K562 (cell line): ENCODE measurements around the gene ISOC1. TPM values are rescaled to one million over a fixed set of nuclear protein-coding genes. Genes with fewer than 3 reads are reported as not detected.

ENCODE experiments used
- ARHGAP35 ChIP-seq: fragments of 450-650 bp; IDR thresholded peaks from 2 replicates; pipeline ENCODE4 v1.6.1; 2018; ENCODE audit not compliant: partially characterized antibody
- BACH1 ChIP-seq: fragments of 200-800 bp; sonication (Bioruptor generic); IDR thresholded peaks from 2 replicates; pipeline ENCODE4 v1.6.1; 2016; ENCODE audit warnings: missing genetic modification characterization, missing compliant biosample characterization
- EP400 ChIP-seq: fragments of 450-650 bp; IDR thresholded peaks from 2 replicates; pipeline ENCODE4 v1.6.1; 2017; ENCODE audit warnings: antibody characterized with exemption, mild to moderate bottlenecking, moderate library complexity
- FOXJ2 ChIP-seq: fragments of 200-800 bp; sonication (Bioruptor generic); IDR thresholded peaks from 2 replicates; pipeline ENCODE4 v1.6.1; 2016; ENCODE audit warnings: missing genetic modification characterization, missing compliant biosample characterization
- MEF2A ChIP-seq: IDR thresholded peaks from 2 replicates; pipeline ENCODE4 v1.6.1; 2011; ENCODE audit warnings: low read depth, mild to moderate bottlenecking, low read length, moderate library complexity; ENCODE audit not compliant: control insufficient read depth
- NBN ChIP-seq: fragments of 450-650 bp; IDR thresholded peaks from 2 replicates; pipeline ENCODE4 v1.6.1; 2016; ENCODE audit warnings: low read depth, mild to moderate bottlenecking
- RAD21 ChIP-seq, 2 experiments: fragments of 250-450 bp in 1 of 2; fragments of 450-650 bp in 1 of 2; sonication (Bioruptor Pico) in 1 of 2; formaldehyde crosslinking in 1 of 2; IDR thresholded peaks in 1 of 2; conservative IDR thresholded peaks in 1 of 2; 2 replicates each; pipeline versions ENCODE4 v1.4.0 to v1.8.0; 2020 to 2022; ENCODE audit warnings: mild to moderate bottlenecking in 2 of 2, moderate library complexity in 1 of 2
- SMARCB1 ChIP-seq: IDR thresholded peaks from 2 replicates; pipeline ENCODE4 v1.6.1; 2011; ENCODE audit warnings: improper control_type of control experiment, low read depth; ENCODE audit not compliant: insufficient read length
- ZBTB8A ChIP-seq: fragments of 450-650 bp; IDR thresholded peaks from 2 replicates; pipeline ENCODE4 v1.6.1; 2018; ENCODE audit warnings: mild to moderate bottlenecking, moderate library complexity; ENCODE audit not compliant: partially characterized antibody
- ZFX ChIP-seq: sonication (generic); formaldehyde crosslinking; IDR thresholded peaks from 2 replicates; pipeline ENCODE4 v1.8.0; 2022; ENCODE audit warnings: mild to moderate bottlenecking, missing genetic modification reagents, moderate library complexity
- ZNF408 ChIP-seq: fragments of 250-450 bp; sonication (Bioruptor Pico); IDR thresholded peaks from 2 replicates; pipeline ENCODE4 v1.4.0; 2020; ENCODE audit warnings: low read depth, mild to moderate bottlenecking, moderate library complexity
- ZZZ3 ChIP-seq: fragments of 450-650 bp; IDR thresholded peaks from 2 replicates; pipeline ENCODE4 v1.6.1; 2016; ENCODE audit warnings: antibody characterized with exemption, mild to moderate bottlenecking, moderate library complexity
- polyA plus RNA-seq, 8 experiments: library from polyadenylated mRNA; depleted of rRNA in 4 of 8; stranded (reverse) in 5 of 8; unstranded in 3 of 8; fragments of >200 nt; fragmentation: Nextera tagmentation in 2 of 8; fragmentation: Illumina TruSeq in 1 of 8; extraction: Ambion mirVana in 2 of 8; extraction: Trizol in 1 of 8; gene quantifications; 2 replicates each; pipeline versions ENCODE4 v1.2.1 to v1.2.3, GENCODE V29; 2011 to 2014; ENCODE audit warnings: inconsistent platforms in 1 of 8, missing spikeins in 1 of 8
- total RNA-seq, 7 experiments: library from RNA; depleted of rRNA in 6 of 7; stranded (reverse); fragments of >200 nt in 6 of 7; fragmentation: Illumina TruSeq in 2 of 7; extraction: Trizol in 2 of 7; gene quantifications; 2 replicates each; pipeline versions ENCODE4 v1.2.1 to v1.2.3, GENCODE V29; 2011 to 2021; ENCODE audit warnings: low replicate concordance in 1 of 7
- TF ChIP-seq, protein P1 (sequence below), 2 experiments: fragments of 250-450 bp in 1 of 2; fragments of 450-650 bp in 1 of 2; sonication (Bioruptor Pico) in 1 of 2; IDR thresholded peaks; 2 replicates each; pipeline versions ENCODE4 v1.6.1 to v1.8.0; 2016 to 2021; ENCODE audit warnings: mild to moderate bottlenecking in 2 of 2, moderate library complexity in 2 of 2, missing compliant biosample characterization in 1 of 2, missing genetic modification characterization in 1 of 2
- TF ChIP-seq, protein P2 (sequence below): fragments of 250-450 bp; sonication (Bioruptor Pico); IDR thresholded peaks from 2 replicates; pipeline ENCODE4 v1.4.0; 2020; ENCODE audit warnings: borderline replicate concordance
- TF ChIP-seq, protein P3 (sequence below): fragments of 200-800 bp; sonication (Bioruptor generic); IDR thresholded peaks from 2 replicates; pipeline ENCODE4 v1.6.1; 2016; ENCODE audit warnings: missing genetic modification characterization, missing compliant biosample characterization
- TF ChIP-seq, protein P4 (sequence below): fragments of 250-450 bp; sonication (Bioruptor Pico); IDR thresholded peaks from 2 replicates; pipeline ENCODE4 v1.9.0; 2021; ENCODE audit warnings: mild to moderate bottlenecking, inconsistent platforms

The ISOC1 gene
- total and polyA plus RNA-seq, 9 of the 15 experiments (the other 6 are each of a cell fraction or from before 2014, with no cell fraction given): 14.0 to 67.9 (median 51.3) TPM

DNA sequence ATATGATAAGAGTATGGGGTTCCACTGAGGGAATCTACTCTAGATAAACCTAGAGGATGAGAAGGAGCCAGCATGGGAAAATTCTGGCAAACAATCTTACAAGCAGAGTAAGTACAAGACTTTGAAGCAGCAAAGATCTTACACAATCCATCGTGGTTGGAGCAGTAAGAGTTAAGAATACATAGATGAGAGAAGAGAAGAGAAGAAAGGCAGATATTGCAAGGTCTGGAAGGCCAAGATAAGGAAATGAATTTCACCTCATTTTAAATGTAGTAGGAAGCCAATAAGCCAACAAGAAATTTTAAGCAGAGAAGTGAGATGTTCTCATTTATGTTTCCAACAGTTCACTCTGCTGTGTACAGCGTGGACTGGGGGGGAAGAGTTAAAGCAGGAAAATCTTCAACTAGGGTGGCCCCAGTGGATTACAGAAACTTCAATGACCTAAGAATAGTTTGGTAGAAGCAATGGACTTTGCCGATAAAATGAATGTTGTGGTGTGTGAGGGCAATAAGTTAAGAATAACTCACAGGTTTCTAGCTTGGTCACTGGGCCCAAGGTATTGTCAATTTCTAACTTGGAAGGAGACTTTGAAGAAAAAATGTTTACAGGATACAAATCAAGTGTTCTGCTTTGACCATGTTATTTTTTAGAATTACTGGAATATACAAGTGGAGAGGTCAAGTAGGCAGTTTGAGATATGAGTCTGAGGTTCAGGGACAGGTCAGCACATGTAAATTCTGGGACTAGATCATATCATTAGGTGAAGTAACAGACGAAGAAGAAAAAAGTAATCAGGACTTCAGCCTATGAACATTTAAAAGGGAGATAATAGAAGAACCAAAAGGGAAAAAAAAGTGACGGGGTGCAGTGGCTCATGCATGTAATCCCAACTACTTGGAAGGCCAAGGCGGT lies 12.1 kb upstream of the ISOC1 start (continued):
- TF ChIP-seq, protein P1, sequence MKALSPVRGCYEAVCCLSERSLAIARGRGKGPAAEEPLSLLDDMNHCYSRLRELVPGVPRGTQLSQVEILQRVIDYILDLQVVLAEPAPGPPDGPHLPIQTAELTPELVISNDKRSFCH (CRISPR knock-in tag; IDR thresholded peaks at IDR 0.05): no peak
- TF ChIP-seq, protein P1 (tag; IDR thresholded peaks at IDR 0.05): no peak
- TF ChIP-seq RAD21 (CRISPR knock-in tag; conservative IDR thresholded peaks at IDR 0.05 in 1 of 2, IDR thresholded peaks at IDR 0.05 in 1 of 2): peak in 1 of 2 experiments; percentile 24; a peak in 1 of 4 replicates
- 0 out of 2 replicates have a peak, but pooled peaks have one; percentile 41 for TF ChIP-seq BACH1
- TF ChIP-seq ZZZ3: no peak
- TF ChIP-seq SMARCB1: no peak
- TF ChIP-seq MEF2A: peak; percentile 60
- TF ChIP-seq NBN: peak; percentile 94
- TF ChIP-seq ZBTB8A: no peak
- TF ChIP-seq FOXJ2 (tag): peak; percentile 66; the same call in 1 of the 2 replicates
- TF ChIP-seq ZNF408 (CRISPR knock-in tag): no peak
- TF ChIP-seq, protein P2, sequence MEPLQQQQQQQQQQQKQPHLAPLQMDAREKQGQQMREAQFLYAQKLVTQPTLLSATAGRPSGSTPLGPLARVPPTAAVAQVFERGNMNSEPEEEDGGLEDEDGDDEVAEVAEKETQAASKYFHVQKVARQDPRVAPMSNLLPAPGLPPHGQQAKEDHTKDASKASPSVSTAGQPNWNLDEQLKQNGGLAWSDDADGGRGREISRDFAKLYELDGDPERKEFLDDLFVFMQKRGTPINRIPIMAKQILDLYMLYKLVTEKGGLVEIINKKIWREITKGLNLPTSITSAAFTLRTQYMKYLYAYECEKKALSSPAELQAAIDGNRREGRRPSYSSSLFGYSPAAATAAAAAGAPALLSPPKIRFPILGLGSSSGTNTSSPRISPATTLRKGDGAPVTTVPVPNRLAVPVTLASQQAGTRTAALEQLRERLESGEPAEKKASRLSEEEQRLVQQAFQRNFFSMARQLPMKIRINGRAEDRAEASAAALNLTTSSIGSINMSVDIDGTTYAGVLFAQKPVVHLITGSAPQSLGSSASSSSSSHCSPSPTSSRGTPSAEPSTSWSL (CRISPR knock-in tag): no peak
- no peak for TF ChIP-seq ARHGAP35
- peak; percentile 66; the same call in 1 of the 2 replicates for TF ChIP-seq ZFX (CRISPR knock-in tag)
- TF ChIP-seq, protein P3, sequence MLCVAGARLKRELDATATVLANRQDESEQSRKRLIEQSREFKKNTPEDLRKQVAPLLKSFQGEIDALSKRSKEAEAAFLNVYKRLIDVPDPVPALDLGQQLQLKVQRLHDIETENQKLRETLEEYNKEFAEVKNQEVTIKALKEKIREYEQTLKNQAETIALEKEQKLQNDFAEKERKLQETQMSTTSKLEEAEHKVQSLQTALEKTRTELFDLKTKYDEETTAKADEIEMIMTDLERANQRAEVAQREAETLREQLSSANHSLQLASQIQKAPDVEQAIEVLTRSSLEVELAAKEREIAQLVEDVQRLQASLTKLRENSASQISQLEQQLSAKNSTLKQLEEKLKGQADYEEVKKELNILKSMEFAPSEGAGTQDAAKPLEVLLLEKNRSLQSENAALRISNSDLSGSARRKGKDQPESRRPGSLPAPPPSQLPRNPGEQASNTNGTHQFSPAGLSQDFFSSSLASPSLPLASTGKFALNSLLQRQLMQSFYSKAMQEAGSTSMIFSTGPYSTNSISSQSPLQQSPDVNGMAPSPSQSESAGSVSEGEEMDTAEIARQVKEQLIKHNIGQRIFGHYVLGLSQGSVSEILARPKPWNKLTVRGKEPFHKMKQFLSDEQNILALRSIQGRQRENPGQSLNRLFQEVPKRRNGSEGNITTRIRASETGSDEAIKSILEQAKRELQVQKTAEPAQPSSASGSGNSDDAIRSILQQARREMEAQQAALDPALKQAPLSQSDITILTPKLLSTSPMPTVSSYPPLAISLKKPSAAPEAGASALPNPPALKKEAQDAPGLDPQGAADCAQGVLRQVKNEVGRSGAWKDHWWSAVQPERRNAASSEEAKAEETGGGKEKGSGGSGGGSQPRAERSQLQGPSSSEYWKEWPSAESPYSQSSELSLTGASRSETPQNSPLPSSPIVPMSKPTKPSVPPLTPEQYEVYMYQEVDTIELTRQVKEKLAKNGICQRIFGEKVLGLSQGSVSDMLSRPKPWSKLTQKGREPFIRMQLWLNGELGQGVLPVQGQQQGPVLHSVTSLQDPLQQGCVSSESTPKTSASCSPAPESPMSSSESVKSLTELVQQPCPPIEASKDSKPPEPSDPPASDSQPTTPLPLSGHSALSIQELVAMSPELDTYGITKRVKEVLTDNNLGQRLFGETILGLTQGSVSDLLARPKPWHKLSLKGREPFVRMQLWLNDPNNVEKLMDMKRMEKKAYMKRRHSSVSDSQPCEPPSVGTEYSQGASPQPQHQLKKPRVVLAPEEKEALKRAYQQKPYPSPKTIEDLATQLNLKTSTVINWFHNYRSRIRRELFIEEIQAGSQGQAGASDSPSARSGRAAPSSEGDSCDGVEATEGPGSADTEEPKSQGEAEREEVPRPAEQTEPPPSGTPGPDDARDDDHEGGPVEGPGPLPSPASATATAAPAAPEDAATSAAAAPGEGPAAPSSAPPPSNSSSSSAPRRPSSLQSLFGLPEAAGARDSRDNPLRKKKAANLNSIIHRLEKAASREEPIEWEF (CRISPR knock-in tag): no peak
- TF ChIP-seq, protein P4, sequence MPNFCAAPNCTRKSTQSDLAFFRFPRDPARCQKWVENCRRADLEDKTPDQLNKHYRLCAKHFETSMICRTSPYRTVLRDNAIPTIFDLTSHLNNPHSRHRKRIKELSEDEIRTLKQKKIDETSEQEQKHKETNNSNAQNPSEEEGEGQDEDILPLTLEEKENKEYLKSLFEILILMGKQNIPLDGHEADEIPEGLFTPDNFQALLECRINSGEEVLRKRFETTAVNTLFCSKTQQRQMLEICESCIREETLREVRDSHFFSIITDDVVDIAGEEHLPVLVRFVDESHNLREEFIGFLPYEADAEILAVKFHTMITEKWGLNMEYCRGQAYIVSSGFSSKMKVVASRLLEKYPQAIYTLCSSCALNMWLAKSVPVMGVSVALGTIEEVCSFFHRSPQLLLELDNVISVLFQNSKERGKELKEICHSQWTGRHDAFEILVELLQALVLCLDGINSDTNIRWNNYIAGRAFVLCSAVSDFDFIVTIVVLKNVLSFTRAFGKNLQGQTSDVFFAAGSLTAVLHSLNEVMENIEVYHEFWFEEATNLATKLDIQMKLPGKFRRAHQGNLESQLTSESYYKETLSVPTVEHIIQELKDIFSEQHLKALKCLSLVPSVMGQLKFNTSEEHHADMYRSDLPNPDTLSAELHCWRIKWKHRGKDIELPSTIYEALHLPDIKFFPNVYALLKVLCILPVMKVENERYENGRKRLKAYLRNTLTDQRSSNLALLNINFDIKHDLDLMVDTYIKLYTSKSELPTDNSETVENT (CRISPR knock-in tag): no peak
- peak; percentile 35; the same call in 1 of the 2 replicates for TF ChIP-seq EP400
